GM18502 (cell line): Measurements from ENCODE around the gene CYREN.
"Not testable (repeated sequence)": the region's sequence is repeated elsewhere in the genome, so short reads cannot be mapped to it uniquely, and the experiment has no call there.

Experiments
- ATAC-seq: cut with Tn5 transposase; IDR thresholded peaks from one replicate; pipeline ENCODE4 v1.9.1; 2021; ENCODE audit warnings: mild to moderate bottlenecking; ENCODE audit not compliant: unreplicated experiment, poor library complexity

The CYREN gene

GRCh38 chr7:135180122-135180521, 9.6 kb upstream of the CYREN start:
- ATAC-seq, result peak; percentile 54

- no peak for ATAC-seq
These were observed 8.9 kb upstream of the CYREN start for GRCh38 chr7:135179321-135179925.

GRCh38 chr7:135178364-135178763, 7.9 kb upstream of the CYREN start:
- ATAC-seq, result no peak

- ATAC-seq, result no peak
These were observed 6.7 kb upstream of the CYREN start for GRCh38 chr7:135177028-135177696.

- no peak for ATAC-seq
These were observed 5.4 kb upstream of the CYREN start for GRCh38 chr7:135175931-135176330.

GRCh38 chr7:135174941-135175340, 4.4 kb upstream of the CYREN start:
- ATAC-seq, result no peak

GRCh38 chr7:135173916-135174315, 3.4 kb upstream of the CYREN start:
- ATAC-seq, result not testable (repeated sequence)

GRCh38 chr7:135171581-135172291, 1.2 kb upstream of the CYREN start:
- not testable (repeated sequence) for ATAC-seq

- peak; percentile 39 for ATAC-seq
These were observed 533 bp upstream of the CYREN start for GRCh38 chr7:135170998-135171481.

GRCh38 chr7:135169964-135170273, 588 bp downstream of the CYREN start:
- ATAC-seq, result peak; percentile 12

GRCh38 chr7:135169141-135169963, 1.2 kb downstream of the CYREN start:
- peak; percentile 39 for ATAC-seq

- no peak for ATAC-seq
These were observed 1.9 kb downstream of the CYREN start for GRCh38 chr7:135168489-135169140.

GRCh38 chr7:135168001-135168400, 2.5 kb downstream of the CYREN start:
- ATAC-seq, result no peak

GRCh38 chr7:135167365-135167917, 3.1 kb downstream of the CYREN start:
- ATAC-seq, result no peak

- ATAC-seq, result no peak
These were observed 4.0 kb downstream of the CYREN start for GRCh38 chr7:135166338-135166990.

GRCh38 chr7:135165862-135166261, 4.6 kb downstream of the CYREN start:
- no peak for ATAC-seq

GRCh38 chr7:135164357-135165061, 6.0 kb downstream of the CYREN start:
- no peak for ATAC-seq

GRCh38 chr7:135162382-135163001, 8.0 kb downstream of the CYREN start:
- ATAC-seq, result no peak
